GM18951 (cell line): ENCODE results near the gene MED22.
"Not testable (repeated sequence)": the region's sequence is repeated elsewhere in the genome, so short reads cannot be mapped to it uniquely, and the experiment has no call there.

Source experiments
- POLR2A ChIP-seq: IDR thresholded peaks from 4 replicates; pipeline ENCODE4 v1.6.1; 2011; ENCODE audit warnings: mild to moderate bottlenecking; ENCODE audit not compliant: insufficient read length, insufficient read depth; ENCODE audit errors: extremely low read depth
- in situ Hi-C: fragments of 300-500 bp; cut with MboI; formaldehyde crosslinking; loops from one replicate; pipeline ENCODE4 v1.12.0; 2022; ENCODE audit warnings: low sequenced_read_pairs, mixed read lengths, inconsistent platforms; ENCODE audit not compliant: unreplicated experiment

Gene MED22

DNA sequence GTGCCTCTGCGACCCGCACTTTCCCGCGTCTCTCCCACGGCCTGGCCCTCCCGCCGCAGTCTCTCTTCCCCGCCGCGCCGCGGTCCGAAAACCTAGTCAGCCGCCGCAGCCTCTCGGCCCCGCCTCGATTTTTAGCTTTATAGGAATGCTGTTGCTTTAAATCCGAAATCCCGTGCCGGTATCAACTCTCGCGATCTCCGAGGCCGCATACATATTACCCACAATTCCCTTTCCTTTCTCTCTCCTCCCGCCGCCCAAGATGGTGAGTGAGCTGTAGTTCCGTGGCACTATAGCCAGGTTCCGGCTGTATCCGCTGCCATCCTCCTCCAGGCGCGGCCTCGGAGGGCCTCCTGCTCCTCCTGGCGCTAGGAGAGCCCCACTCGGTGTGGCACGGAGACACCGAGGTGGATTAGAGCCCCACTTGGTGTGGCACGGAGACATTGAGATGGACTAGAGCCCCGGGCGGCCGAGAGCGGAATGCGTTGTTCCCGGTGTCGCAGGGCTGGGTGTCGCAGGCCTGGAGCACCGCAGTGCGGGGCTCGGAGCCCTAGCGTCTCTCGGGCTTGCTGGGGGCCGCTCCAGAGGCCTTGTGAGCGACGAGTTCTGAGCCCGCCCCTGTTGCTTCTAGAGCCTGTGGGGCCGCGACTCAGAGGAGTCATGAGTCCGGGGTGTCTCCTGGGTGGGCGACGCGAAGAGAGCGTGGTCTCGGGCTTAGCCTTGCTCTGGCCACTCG lies at the start of gene MED22, which contains the start of gene RPL7A:
Gene MED22 (minus strand): TSS at position 147 of the 733 bp plus-strand sequence. CDS start 1,469 bp downstream, outside the sequence.
Gene RPL7A (plus strand): TSS at position 234 of the 733 bp plus-strand sequence. CDS start 26 bp downstream, at position 260.
- peak; percentile 99 for TF ChIP-seq POLR2A
- in situ Hi-C loops: no loop called here

DNA sequence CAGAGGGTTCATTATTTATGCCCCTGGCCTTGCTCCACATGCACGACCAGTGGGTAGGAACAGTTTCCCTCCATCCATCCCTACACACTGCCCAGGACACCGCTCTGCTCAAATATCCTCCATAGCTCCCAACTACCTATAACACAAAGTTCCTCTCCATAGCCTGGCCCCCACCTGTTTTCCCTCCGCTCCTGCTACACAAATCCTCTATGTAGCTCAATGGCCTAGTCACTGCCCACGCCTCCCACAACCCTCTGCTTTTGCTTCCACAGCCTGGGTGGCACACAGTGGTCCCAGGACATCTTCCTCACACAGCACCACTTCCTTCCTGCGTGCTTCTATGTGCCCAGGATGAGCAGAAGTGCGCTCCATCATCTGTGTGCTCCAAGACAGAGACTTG lies 49.4 kb upstream of the MED22 start:
- in situ Hi-C loops: no loop called here
- TF ChIP-seq POLR2A: no peak

DNA sequence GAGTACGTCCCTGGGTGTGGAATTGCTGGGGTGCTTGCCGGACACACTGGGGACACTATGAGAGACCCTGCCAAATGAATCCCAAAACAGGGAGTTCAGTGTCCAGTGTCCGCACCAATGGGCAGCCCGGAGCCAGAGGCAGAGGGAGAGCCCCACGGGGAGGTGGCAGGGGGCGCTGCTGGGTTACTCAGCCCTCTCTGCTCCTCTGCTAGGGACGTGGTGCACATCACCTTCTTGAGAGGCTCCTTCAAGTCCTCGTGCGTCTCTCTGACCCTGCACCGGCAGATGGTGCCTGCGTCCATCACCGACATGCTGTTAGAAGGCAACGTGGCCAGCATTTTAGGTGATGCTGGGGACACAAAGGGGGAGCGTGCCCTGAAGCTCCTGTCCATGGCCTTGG lies 49.0 kb upstream of the MED22 start:
- in situ Hi-C loops: no loop called here
- TF ChIP-seq POLR2A: no peak

DNA sequence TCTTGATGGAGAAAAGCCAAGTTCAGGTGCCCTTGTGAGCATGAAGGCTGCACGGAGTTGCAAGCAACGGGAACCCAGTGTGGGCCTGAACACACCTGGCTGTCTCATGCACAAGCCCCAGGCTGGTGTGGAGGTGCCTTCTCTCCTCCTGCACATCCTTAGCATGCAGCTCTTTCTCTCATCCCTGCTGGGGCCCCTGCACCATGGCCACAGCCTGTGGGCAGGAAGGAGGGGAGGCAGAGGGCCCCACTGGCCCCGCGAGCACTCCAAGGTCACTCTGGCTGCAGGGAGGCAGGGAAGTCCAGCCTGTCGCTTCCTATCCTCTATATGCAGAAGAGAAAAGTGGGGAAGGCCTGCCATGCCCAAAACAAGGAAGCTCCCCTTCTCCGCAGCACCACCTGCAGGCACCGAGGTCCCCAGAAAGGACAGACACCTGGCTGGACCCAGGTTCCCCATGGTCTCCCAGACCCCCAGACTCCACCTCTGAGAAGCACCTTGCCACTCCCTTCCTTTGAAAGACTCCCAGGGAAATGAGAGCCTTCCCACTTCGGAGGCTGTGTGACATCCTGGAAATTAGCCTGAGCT lies 46.8 kb upstream of the MED22 start:
- in situ Hi-C loops: no loop called here
- TF ChIP-seq POLR2A: no peak

DNA sequence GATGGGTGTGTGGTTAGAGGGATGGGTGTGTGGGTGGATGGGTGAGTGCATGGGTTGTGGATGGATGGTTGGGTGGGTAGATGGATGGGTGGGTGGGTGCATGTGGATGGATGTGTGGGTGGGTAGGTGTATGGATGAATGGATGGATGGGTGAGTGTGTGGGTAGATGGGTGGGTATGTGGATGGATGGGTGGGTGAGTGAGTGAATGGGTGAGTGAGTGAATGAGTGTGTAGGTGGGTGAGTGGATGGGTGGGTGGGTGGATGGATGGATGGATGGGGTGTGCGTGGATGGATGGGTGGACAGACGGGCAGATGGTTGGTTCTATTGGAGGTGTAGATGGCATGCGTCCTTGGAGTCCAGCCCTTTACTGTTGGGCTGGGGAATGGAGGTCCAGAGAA lies 45.5 kb upstream of the MED22 start:
- TF ChIP-seq POLR2A: no peak
- in situ Hi-C loops: no loop called here

DNA sequence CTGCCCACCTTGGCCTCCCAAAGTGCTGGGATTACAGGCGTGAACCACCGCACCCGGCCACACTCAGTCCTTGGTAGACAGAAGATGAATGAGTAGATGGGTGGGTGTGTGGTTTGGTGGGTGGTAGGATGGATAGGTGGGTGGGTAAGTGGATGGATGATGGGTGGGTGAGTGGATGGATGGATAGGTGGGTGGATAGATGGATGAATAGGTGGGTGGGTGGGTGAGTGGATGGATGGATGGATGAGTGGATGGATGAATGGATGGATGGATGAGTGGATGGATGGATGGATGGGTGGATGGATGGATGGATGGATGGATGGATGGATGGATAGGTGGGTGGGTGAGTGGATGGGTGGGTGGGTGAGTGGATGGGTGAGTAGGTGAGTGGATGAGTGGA lies 44.4 kb upstream of the MED22 start:
- in situ Hi-C loops: not testable (repeated sequence)

DNA sequence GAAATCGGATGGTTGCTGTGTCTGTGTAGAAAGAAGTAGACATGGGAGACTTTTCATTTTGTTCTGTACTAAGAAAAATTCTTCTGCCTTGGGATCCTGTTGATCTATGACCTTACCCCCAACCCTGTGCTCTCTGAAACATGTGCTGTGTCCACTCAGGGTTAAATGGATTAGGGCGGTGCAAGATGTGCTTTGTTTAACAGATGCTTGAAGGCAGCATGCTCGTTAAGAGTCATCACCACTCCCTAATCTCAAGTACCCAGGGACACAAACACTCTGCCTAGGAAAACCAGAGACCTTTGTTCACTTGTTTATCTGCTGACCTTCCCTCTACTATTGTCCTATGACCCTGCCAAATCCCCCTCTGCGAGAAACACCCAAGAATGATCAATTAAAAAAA lies 43.5 kb upstream of the MED22 start:
- in situ Hi-C loops: not testable (repeated sequence)

DNA sequence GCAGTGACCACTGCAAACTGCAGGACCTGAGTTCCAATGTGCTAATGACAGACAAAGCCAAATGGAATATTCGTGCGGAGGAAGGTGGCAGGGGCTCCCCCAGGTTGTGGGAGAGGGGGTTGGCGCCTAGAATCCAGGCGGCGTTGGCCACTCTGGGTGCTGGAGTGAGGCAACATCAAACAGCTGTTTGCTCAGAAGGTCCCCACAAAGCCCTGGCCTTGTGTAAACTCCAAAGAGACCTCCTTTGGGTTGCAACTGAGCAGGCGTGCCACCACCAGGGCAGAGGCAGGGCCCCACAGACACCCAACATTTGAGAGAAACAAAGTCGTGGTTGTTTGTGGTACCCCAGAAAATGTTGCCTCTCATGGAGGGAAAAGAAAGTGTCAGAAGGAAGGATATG lies 42.8 kb upstream of the MED22 start:
- TF ChIP-seq POLR2A: no peak
- in situ Hi-C loops: no loop called here

DNA sequence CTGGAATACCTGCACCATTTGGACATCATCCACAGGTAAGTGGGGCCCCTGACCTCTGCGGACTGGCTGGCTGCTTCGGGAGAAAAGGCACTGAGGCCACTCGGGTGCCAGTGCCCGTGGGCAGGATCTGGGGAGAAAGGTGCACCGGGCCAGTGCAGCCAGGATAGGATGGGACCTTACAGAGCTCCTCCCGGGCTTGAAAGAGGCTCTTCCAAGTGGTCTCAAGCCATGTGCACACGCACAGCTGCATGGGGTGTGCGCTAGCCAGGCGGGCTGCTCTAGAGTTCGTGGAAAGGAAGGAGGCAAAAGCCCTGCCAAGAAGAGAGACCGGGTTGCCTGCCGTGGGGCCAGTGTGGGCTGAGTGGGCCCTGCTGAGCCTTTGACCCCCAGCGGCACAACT lies 41.6 kb upstream of the MED22 start:
- in situ Hi-C loops: no loop called here
- no peak for TF ChIP-seq POLR2A

DNA sequence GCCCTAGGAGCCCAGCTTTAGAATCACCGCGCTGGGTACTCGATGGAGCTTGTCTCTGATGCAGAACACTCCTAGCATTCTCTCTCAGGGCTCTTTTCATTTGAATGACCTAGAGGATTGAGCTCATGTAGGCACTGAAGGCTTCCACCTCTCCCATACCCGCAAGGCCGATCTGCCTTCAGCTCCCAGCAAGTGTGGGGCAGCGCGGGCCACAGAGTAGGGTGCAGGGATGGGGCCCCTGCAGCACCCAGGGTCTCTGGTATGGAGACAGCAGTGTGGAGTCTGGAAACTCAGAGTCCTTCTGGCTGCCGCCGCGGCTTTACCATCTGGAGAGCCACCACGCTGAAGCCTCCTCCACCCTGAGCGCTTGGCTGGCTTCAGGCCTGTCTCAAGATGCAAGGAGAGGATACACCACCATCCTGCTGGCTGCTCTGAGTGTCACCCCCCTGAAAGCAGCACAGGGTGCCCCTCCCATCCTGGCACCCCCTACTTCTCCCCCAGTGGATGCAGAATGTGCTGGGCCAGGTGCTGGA lies 41.2 kb upstream of the MED22 start:
- TF ChIP-seq POLR2A: no peak
- in situ Hi-C loops: no loop called here

DNA sequence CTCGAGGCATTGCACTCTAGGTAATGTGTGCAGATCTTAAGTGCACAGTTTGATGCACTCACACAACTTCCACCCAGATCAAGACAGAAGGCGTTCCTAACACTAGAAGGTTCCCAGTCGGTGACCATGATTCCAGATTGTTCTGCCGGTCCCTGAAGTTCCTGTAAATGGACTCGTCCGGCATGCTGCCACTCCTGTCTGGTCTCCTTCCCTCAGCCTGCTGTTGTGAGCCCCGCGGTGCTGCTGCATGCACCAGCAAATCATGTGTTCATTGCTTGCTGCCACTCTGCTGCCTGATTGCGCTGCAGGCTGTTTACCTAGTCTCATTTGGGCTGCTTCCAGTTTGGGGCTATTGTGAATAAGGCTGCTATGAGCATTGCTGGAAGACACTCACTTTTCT lies 39.7 kb upstream of the MED22 start:
- in situ Hi-C loops: no loop called here
- no peak for TF ChIP-seq POLR2A

DNA sequence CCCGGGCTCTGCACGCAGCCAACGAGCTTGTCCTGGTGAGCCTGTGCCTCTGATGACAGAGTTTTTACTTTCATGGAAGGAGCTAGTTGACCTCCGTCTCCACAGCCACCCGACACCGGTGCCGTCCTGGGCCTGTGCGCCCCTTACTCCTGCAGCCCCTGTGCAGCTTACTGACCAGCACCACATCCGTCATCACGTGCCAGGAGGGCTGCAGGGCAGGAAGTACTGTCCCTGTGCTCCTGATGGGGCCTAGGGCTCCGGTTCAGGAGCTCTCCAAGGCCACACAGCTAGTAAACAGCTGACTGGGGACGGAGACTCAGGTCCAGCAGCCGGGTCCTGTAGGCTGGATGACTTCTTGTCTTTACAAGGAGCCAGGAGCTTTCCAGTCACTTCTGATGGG lies 38.4 kb upstream of the MED22 start:
- in situ Hi-C loops: no loop called here
- no peak for TF ChIP-seq POLR2A

DNA sequence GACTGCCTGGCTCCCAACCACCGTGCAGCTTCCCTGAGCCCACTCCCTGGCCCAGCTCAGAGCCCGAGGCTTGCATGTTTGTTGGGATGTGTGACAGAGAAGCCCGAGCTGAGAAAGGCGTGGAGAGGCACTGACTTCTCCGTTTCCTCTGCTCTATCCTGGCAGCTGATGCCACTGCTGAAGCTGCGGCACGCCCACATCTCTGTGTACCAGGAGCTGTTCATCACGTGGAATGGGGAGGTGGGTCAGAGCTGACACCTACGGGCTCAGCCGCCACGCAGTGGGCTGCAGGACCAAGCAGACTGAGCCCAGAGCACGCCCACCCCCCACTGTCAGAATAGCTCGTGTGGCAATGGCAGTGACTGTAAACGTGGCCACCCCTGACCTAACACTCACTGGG lies 37.5 kb upstream of the MED22 start:
- no peak for TF ChIP-seq POLR2A
- in situ Hi-C loops: no loop called here

DNA sequence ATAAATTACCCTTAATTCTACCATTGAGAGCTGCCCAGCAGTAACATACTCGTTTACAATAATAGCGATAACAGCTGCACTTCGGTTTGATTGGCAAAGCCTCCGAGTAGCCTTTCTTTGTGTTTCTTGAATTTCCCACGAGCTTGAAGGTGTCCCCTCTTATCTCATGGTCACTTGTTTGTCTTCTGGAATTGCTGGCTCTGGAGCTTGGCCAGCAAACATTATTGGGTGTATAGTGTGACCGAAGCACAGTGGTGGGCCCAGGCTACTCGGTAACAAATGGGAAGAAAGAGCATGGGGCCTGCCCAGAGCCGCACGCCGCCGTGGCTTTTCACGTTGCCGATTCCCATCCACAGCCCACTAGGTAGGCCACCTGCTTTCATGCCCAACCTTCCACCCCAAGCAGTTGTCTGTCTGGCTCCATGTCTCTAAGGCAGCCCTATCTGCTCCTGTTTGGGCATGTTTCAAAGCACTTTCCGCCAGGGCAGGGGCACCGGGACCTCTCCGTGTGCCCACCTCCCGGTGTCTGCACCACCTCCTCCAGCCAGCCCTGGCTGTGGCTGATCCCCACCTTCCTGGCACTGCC lies 36.9 kb upstream of the MED22 start:
- in situ Hi-C loops: no loop called here

DNA sequence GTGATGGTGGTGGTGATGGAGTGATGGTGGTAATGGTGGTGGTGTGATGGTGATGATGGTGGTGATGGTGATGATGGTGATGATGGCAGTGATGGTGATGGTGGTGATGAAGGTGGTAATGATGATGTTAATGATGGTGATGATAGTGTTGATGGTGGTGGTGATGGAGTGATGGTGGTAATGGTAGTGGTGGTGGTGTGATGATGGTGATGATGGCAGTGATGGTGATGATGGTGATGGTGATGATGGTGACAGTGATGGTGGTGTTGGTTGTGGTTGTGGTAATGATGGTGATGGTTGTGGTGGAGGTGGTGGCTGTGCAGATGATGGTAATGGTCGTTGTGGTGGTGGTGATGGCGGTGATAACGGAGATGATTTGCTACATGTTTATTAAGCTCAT lies 35.5 kb upstream of the MED22 start:
- no peak for TF ChIP-seq POLR2A
- in situ Hi-C loops: no loop called here

More for the DNA sequence above, 36.9 kb upstream of the MED22 start:
- no peak for TF ChIP-seq POLR2A
